ENCODE data around the gene FMNL2. TPM values are rescaled to one million over a fixed set of nuclear protein-coding genes. Genes with fewer than 3 reads are reported as not detected.

The FMNL2 gene
- total RNA-seq, 4 donors from 2014 or later = 37.7 to 60.9 (median 52.1) TPM

DNA sequence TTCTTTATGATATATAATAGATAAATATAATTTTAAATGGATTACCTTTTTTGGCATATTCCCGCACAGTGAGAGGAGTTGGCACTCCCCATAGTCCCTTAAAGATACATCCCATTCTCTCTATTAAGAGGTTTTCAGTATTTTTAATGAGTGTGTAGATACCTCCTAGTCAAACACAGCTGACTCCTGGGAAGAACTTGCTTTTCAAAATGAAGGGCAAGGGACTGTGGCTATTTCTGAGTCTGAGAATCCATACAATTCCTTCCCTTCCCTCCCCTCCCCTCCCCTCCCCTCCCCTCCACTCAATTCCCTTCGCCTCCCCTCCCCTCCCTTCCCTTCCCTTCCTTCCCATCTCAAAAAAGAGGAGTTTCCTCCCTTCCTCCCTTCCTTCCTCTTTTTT is 288.8 kb downstream of the FMNL2 start:
- DNase-seq = no peak
- H3K4me3 ChIP-seq (replicated peaks in 1 of 3) = no peak overlapping the region
- WGBS, 2 donors = 97% methylated on average over 1 of the region's 2 CpGs
- no peaks in the 10 kb centered on the region for H3K4me1 ChIP-seq
- peaks cover 14 to 16% of the 10 kb centered on the region in 2 donors for H3K36me3 ChIP-seq
- no peak overlapping the region for H3K27ac ChIP-seq
- TF ChIP-seq, protein P1, sequence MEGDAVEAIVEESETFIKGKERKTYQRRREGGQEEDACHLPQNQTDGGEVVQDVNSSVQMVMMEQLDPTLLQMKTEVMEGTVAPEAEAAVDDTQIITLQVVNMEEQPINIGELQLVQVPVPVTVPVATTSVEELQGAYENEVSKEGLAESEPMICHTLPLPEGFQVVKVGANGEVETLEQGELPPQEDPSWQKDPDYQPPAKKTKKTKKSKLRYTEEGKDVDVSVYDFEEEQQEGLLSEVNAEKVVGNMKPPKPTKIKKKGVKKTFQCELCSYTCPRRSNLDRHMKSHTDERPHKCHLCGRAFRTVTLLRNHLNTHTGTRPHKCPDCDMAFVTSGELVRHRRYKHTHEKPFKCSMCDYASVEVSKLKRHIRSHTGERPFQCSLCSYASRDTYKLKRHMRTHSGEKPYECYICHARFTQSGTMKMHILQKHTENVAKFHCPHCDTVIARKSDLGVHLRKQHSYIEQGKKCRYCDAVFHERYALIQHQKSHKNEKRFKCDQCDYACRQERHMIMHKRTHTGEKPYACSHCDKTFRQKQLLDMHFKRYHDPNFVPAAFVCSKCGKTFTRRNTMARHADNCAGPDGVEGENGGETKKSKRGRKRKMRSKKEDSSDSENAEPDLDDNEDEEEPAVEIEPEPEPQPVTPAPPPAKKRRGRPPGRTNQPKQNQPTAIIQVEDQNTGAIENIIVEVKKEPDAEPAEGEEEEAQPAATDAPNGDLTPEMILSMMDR (IDR thresholded peaks at IDR 0.05) = no peak
- TF ChIP-seq POLR2A (IDR thresholded peaks at IDR 0.05) = no peak
- no peaks in the 10 kb centered on the region for H3K9me3 ChIP-seq
- intact Hi-C loops (cut with DNase I) = no loop called here
- no peaks in the 10 kb centered on the region for H3K27me3 ChIP-seq

DNA sequence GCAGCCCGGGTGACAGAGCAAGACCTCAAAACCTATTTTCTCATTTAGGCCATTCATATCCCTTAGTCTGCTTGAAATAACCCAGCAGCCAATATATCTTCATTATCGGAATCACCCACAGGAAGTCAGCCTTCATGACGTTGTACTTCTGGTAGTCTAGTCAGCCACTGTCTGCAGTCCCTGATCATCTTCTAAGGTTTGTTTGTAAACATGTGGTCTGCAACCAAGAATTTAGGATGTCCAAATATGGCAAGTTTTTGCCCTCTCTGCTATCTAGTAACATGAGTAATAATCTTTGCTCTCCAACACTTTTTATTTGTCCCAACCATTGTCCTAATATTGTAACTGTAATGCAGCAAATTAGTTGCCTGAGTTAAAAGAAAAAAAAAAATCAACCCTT is 289.8 kb downstream of the FMNL2 start:
- WGBS, 2 donors = 85 to 92% methylated on average over 3 of the region's 3 CpGs
- intact Hi-C loops (cut with DNase I) = no loop called here

GRCh38 chr2:152626911-152627339 is 292.0 kb downstream of the FMNL2 start:
- H3K36me3 ChIP-seq = peaks cover 7 to 10% of the 10 kb centered on the region in 2 donors
- H3K4me1 ChIP-seq = no peaks in the 10 kb centered on the region
- H3K27me3 ChIP-seq = no peaks in the 10 kb centered on the region
- 64 to 77% methylated on average over 4 of the region's 4 CpGs for WGBS, 2 donors
- no peak for DNase-seq
- no peaks in the 10 kb centered on the region for H3K9me3 ChIP-seq
- intact Hi-C loops (cut with DNase I) = no loop called here
- H3K27ac ChIP-seq = no peak overlapping the region
- TF ChIP-seq, protein P1 (IDR thresholded peaks at IDR 0.05) = no peak
- no peak for TF ChIP-seq POLR2A (IDR thresholded peaks at IDR 0.05)
- no peak overlapping the region for H3K4me3 ChIP-seq (replicated peaks in 1 of 3)

More for the DNA sequence above, 289.8 kb downstream of the FMNL2 start:
- H3K4me3 ChIP-seq (replicated peaks in 1 of 3) = no peak overlapping the region
- no peak for DNase-seq
- H3K27me3 ChIP-seq = no peaks in the 10 kb centered on the region
- TF ChIP-seq, protein P1 (IDR thresholded peaks at IDR 0.05) = no peak
- TF ChIP-seq POLR2A (IDR thresholded peaks at IDR 0.05) = no peak
- H3K4me1 ChIP-seq = no peaks in the 10 kb centered on the region
- H3K9me3 ChIP-seq = no peaks in the 10 kb centered on the region
- H3K27ac ChIP-seq = no peak overlapping the region
- H3K36me3 ChIP-seq = peaks cover 10 to 13% of the 10 kb centered on the region in 2 donors

- TF ChIP-seq, protein P1 (IDR thresholded peaks at IDR 0.05) = peak; percentile 28 to 70 (median 54)
- no peak for TF ChIP-seq POLR2A (IDR thresholded peaks at IDR 0.05)
- no peaks in the 10 kb centered on the region for H3K9me3 ChIP-seq
- H3K27me3 ChIP-seq = no peaks in the 10 kb centered on the region
- H3K36me3 ChIP-seq = peaks cover 12 to 15% of the 10 kb centered on the region in 2 donors
- no peak overlapping the region for H3K27ac ChIP-seq
- intact Hi-C loops (cut with DNase I) = no loop called here
- no peak overlapping the region for H3K4me3 ChIP-seq (replicated peaks in 1 of 3)
- no peaks in the 10 kb centered on the region for H3K4me1 ChIP-seq
- no peak for DNase-seq
- WGBS, 2 donors = 7 to 13% methylated on average over 1 of the region's 1 CpG
Measured at GRCh38 chr2:152627351-152627957, 292.5 kb downstream of the FMNL2 start.

- TF ChIP-seq, protein P1 (IDR thresholded peaks at IDR 0.05) = no peak
- no peak for TF ChIP-seq POLR2A (IDR thresholded peaks at IDR 0.05)
- intact Hi-C loops (cut with DNase I) = no loop called here
- H3K4me3 ChIP-seq (replicated peaks in 1 of 3) = no peak overlapping the region
- no peak overlapping the region for H3K27ac ChIP-seq
- H3K4me1 ChIP-seq = no peaks in the 10 kb centered on the region
- H3K9me3 ChIP-seq = no peaks in the 10 kb centered on the region
- no peak for DNase-seq
- 81 to 94% methylated on average over 1 of the region's 1 CpG for WGBS, 2 donors
- H3K36me3 ChIP-seq = peaks cover 15 to 16% of the 10 kb centered on the region in 2 donors
- no peaks in the 10 kb centered on the region for H3K27me3 ChIP-seq
Measured at GRCh38 chr2:152629202-152629601, 294.2 kb downstream of the FMNL2 start.

Measured in thyroid gland (tissue), 4 donors.